ENCODE data around the gene PIP5K1B. TPM values are rescaled to one million over a fixed set of nuclear protein-coding genes. Genes with fewer than 3 reads are reported as not detected.
A peak's percentile ranks its signal among the peaks of the same experiment; 100 is the strongest.

PIP5K1B gene
- total RNA-seq, 1 experiment from 2014 or later: not detected

- H3K4me3 ChIP-seq (ENCODE audit: low read length): no peak overlapping the region
- no peak overlapping the region for H2AFZ ChIP-seq (ENCODE audit: low read length)
- H3K27me3 ChIP-seq (ENCODE audit: low read length): no peaks in the 10 kb centered on the region
- no peaks in the 10 kb centered on the region for H4K20me1 ChIP-seq (ENCODE audit: insufficient read depth, low read depth, low read length)
- H3K79me2 ChIP-seq (ENCODE audit: low read length): no peaks in the 10 kb centered on the region
- H3K27ac ChIP-seq (ENCODE audit: low read length): no peak overlapping the region
- H3K36me3 ChIP-seq (ENCODE audit: insufficient read depth, low read length): no peaks in the 10 kb centered on the region
- no peaks in the 10 kb centered on the region for H3K4me1 ChIP-seq (ENCODE audit: low read length)
- peak; percentile 87 for DNase-seq
- H3K9me3 ChIP-seq (ENCODE audit: low read length): no peaks in the 10 kb centered on the region
- H3K9ac ChIP-seq (ENCODE audit: low read length): no peak overlapping the region
- H3K9me2 ChIP-seq (replicated peaks; ENCODE audit: insufficient read depth, low read length): no peaks in the 10 kb centered on the region
- H3K4me2 ChIP-seq (ENCODE audit: low read depth, low read length, poor library complexity, severe bottlenecking): no peak overlapping the region
Observed at GRCh38 chr9:68999393-69000105, 294.5 kb downstream of the PIP5K1B start.

GRCh38 chr9:69001921-69002320 lies 296.9 kb downstream of the PIP5K1B start:
- no peaks in the 10 kb centered on the region for H3K27me3 ChIP-seq (ENCODE audit: low read length)
- H3K4me3 ChIP-seq (ENCODE audit: low read length): no peak overlapping the region
- no peaks in the 10 kb centered on the region for H3K4me1 ChIP-seq (ENCODE audit: low read length)
- H3K9me2 ChIP-seq (replicated peaks; ENCODE audit: insufficient read depth, low read length): no peaks in the 10 kb centered on the region
- H2AFZ ChIP-seq (ENCODE audit: low read length): no peak overlapping the region
- H3K36me3 ChIP-seq (ENCODE audit: insufficient read depth, low read length): no peaks in the 10 kb centered on the region
- H3K79me2 ChIP-seq (ENCODE audit: low read length): no peaks in the 10 kb centered on the region
- H3K4me2 ChIP-seq (ENCODE audit: low read depth, low read length, poor library complexity, severe bottlenecking): no peak overlapping the region
- no peaks in the 10 kb centered on the region for H4K20me1 ChIP-seq (ENCODE audit: insufficient read depth, low read depth, low read length)
- H3K9me3 ChIP-seq (ENCODE audit: low read length): no peaks in the 10 kb centered on the region
- DNase-seq: no peak
- H3K9ac ChIP-seq (ENCODE audit: low read length): no peak overlapping the region
- H3K27ac ChIP-seq (ENCODE audit: low read length): no peak overlapping the region

- H3K4me3 ChIP-seq (ENCODE audit: low read length): no peak overlapping the region
- no peak for DNase-seq
- H4K20me1 ChIP-seq (ENCODE audit: insufficient read depth, low read depth, low read length): no peaks in the 10 kb centered on the region
- H2AFZ ChIP-seq (ENCODE audit: low read length): no peak overlapping the region
- no peaks in the 10 kb centered on the region for H3K4me1 ChIP-seq (ENCODE audit: low read length)
- H3K79me2 ChIP-seq (ENCODE audit: low read length): no peaks in the 10 kb centered on the region
- no peaks in the 10 kb centered on the region for H3K9me2 ChIP-seq (replicated peaks; ENCODE audit: insufficient read depth, low read length)
- H3K9ac ChIP-seq (ENCODE audit: low read length): no peak overlapping the region
- H3K36me3 ChIP-seq (ENCODE audit: insufficient read depth, low read length): no peaks in the 10 kb centered on the region
- H3K27me3 ChIP-seq (ENCODE audit: low read length): no peaks in the 10 kb centered on the region
- no peak overlapping the region for H3K27ac ChIP-seq (ENCODE audit: low read length)
- H3K4me2 ChIP-seq (ENCODE audit: low read depth, low read length, poor library complexity, severe bottlenecking): no peak overlapping the region
- H3K9me3 ChIP-seq (ENCODE audit: low read length): no peaks in the 10 kb centered on the region
Observed at GRCh38 chr9:69003051-69003450, 298.0 kb downstream of the PIP5K1B start.

GRCh38 chr9:69004836-69005235 lies 299.8 kb downstream of the PIP5K1B start:
- H3K9me3 ChIP-seq (ENCODE audit: low read length): no peaks in the 10 kb centered on the region

GRCh38 chr9:69009708-69010107 lies 304.7 kb downstream of the PIP5K1B start:
- no peak for DNase-seq
- no peaks in the 10 kb centered on the region for H3K36me3 ChIP-seq (ENCODE audit: insufficient read depth, low read length)
- no peak overlapping the region for H2AFZ ChIP-seq (ENCODE audit: low read length)

More at GRCh38 chr9:69004836-69005235, 299.8 kb downstream of the PIP5K1B start:
- H3K9me2 ChIP-seq (replicated peaks; ENCODE audit: insufficient read depth, low read length): no peaks in the 10 kb centered on the region
- H3K9ac ChIP-seq (ENCODE audit: low read length): no peak overlapping the region
- no peak overlapping the region for H2AFZ ChIP-seq (ENCODE audit: low read length)
- no peak overlapping the region for H3K27ac ChIP-seq (ENCODE audit: low read length)
- H3K79me2 ChIP-seq (ENCODE audit: low read length): no peaks in the 10 kb centered on the region
- H3K4me3 ChIP-seq (ENCODE audit: low read length): no peak overlapping the region
- H4K20me1 ChIP-seq (ENCODE audit: insufficient read depth, low read depth, low read length): no peaks in the 10 kb centered on the region
- no peaks in the 10 kb centered on the region for H3K27me3 ChIP-seq (ENCODE audit: low read length)
- DNase-seq: no peak
- H3K36me3 ChIP-seq (ENCODE audit: insufficient read depth, low read length): no peaks in the 10 kb centered on the region
- no peaks in the 10 kb centered on the region for H3K4me1 ChIP-seq (ENCODE audit: low read length)
- no peak overlapping the region for H3K4me2 ChIP-seq (ENCODE audit: low read depth, low read length, poor library complexity, severe bottlenecking)

GRCh38 chr9:69012696-69013381 lies 307.8 kb downstream of the PIP5K1B start:
- H3K9me2 ChIP-seq (replicated peaks; ENCODE audit: insufficient read depth, low read length): no peaks in the 10 kb centered on the region
- H2AFZ ChIP-seq (ENCODE audit: low read length): no peak overlapping the region
- H3K9me3 ChIP-seq (ENCODE audit: low read length): no peaks in the 10 kb centered on the region
- no peaks in the 10 kb centered on the region for H3K27me3 ChIP-seq (ENCODE audit: low read length)
- no peak overlapping the region for H3K4me2 ChIP-seq (ENCODE audit: low read depth, low read length, poor library complexity, severe bottlenecking)
- no peaks in the 10 kb centered on the region for H3K79me2 ChIP-seq (ENCODE audit: low read length)
- H3K4me1 ChIP-seq (ENCODE audit: low read length): no peaks in the 10 kb centered on the region
- H3K27ac ChIP-seq (ENCODE audit: low read length): no peak overlapping the region
- no peak for DNase-seq
- H4K20me1 ChIP-seq (ENCODE audit: insufficient read depth, low read depth, low read length): no peaks in the 10 kb centered on the region
- H3K36me3 ChIP-seq (ENCODE audit: insufficient read depth, low read length): no peaks in the 10 kb centered on the region
- H3K9ac ChIP-seq (ENCODE audit: low read length): no peak overlapping the region
- no peak overlapping the region for H3K4me3 ChIP-seq (ENCODE audit: low read length)

More at GRCh38 chr9:69009708-69010107, 304.7 kb downstream of the PIP5K1B start:
- no peak overlapping the region for H3K27ac ChIP-seq (ENCODE audit: low read length)
- H3K9me2 ChIP-seq (replicated peaks; ENCODE audit: insufficient read depth, low read length): no peaks in the 10 kb centered on the region
- no peaks in the 10 kb centered on the region for H3K79me2 ChIP-seq (ENCODE audit: low read length)
- no peaks in the 10 kb centered on the region for H3K4me1 ChIP-seq (ENCODE audit: low read length)
- no peaks in the 10 kb centered on the region for H3K9me3 ChIP-seq (ENCODE audit: low read length)
- H3K4me2 ChIP-seq (ENCODE audit: low read depth, low read length, poor library complexity, severe bottlenecking): no peak overlapping the region
- no peak overlapping the region for H3K4me3 ChIP-seq (ENCODE audit: low read length)
- no peaks in the 10 kb centered on the region for H4K20me1 ChIP-seq (ENCODE audit: insufficient read depth, low read depth, low read length)
- H3K27me3 ChIP-seq (ENCODE audit: low read length): no peaks in the 10 kb centered on the region
- no peak overlapping the region for H3K9ac ChIP-seq (ENCODE audit: low read length)

- Histone ChIP-seq H3K27ac (ENCODE audit: low read length) (no peak overlapping the region), H3K27me3 (ENCODE audit: low read length) (no peaks in the 10 kb centered on the region), H3K9ac (ENCODE audit: low read length) (no peak overlapping the region), H3K79me2 (ENCODE audit: low read length) (no peaks in the 10 kb centered on the region), H3K9me2 (replicated peaks; ENCODE audit: insufficient read depth, low read length) (no peaks in the 10 kb centered on the region), H3K4me2 (ENCODE audit: low read depth, low read length, poor library complexity, severe bottlenecking) (no peak overlapping the region), H3K36me3 (ENCODE audit: insufficient read depth, low read length) (no peaks in the 10 kb centered on the region), H2AFZ (ENCODE audit: low read length) (no peak overlapping the region), H4K20me1 (ENCODE audit: insufficient read depth, low read depth, low read length) (no peaks in the 10 kb centered on the region), H3K4me3 (ENCODE audit: low read length) (no peak overlapping the region), H3K4me1 (ENCODE audit: low read length) (no peaks in the 10 kb centered on the region), H3K9me3 (ENCODE audit: low read length) (no peaks in the 10 kb centered on the region)
- no peak for DNase-seq
Observed at GRCh38 chr9:69013382-69013727, 308.3 kb downstream of the PIP5K1B start.

- no peak within 1 kb of the TSS for H3K4me2 ChIP-seq (ENCODE audit: low read depth, low read length, poor library complexity, severe bottlenecking)
- no peaks in the 10 kb centered on the region for H3K9me3 ChIP-seq (ENCODE audit: low read length)
Observed at GRCh38 chr9:69014013-69014412, 309.0 kb downstream of the PIP5K1B start, which contains the start of gene PRKACG. PRKACG (minus strand) TSS chr9:69014113; CDS start chr9:69014092, 21 bp downstream.

More at GRCh38 chr9:69014013-69014412, 309.0 kb downstream of the PIP5K1B start, which contains the start of gene PRKACG:
- Histone ChIP-seq H3K79me2 (ENCODE audit: low read length) (no peaks in the 10 kb centered on the region), H4K20me1 (ENCODE audit: insufficient read depth, low read depth, low read length) (no peaks in the 10 kb centered on the region), H2AFZ (ENCODE audit: low read length) (no peak within 1 kb of the TSS), H3K4me3 (ENCODE audit: low read length) (no peak within 1 kb of the TSS), H3K36me3 (ENCODE audit: insufficient read depth, low read length) (no peaks in the 10 kb centered on the region), H3K9me2 (replicated peaks; ENCODE audit: insufficient read depth, low read length) (no peaks in the 10 kb centered on the region), H3K27me3 (ENCODE audit: low read length) (no peaks in the 10 kb centered on the region), H3K4me1 (ENCODE audit: low read length) (no peaks in the 10 kb centered on the region), H3K27ac (ENCODE audit: low read length) (no peak within 1 kb of the TSS), H3K9ac (ENCODE audit: low read length) (no peak within 1 kb of the TSS)
- DNase-seq: no peak
